B cell (primary cell): ENCODE measurements around the gene TUBB8.
"Not testable (repeated sequence)": the region's sequence is repeated elsewhere in the genome, so short reads cannot be mapped to it uniquely, and the experiment has no call there.

Experiments used
- EZH2 ChIP-seq: IDR thresholded peaks from 2 replicates; pipeline ENCODE4 v1.6.1; 2012; ENCODE audit warnings: borderline replicate concordance, low read depth, mild to moderate bottlenecking, moderate library complexity, low read length; ENCODE audit not compliant: insufficient read depth, poor library complexity, severe bottlenecking
- TF ChIP-seq, protein P1 (sequence below): fragments of 200-600 bp; IDR thresholded peaks from one replicate; pipeline ENCODE4 v1.8.0; 2022; ENCODE audit warnings: antibody characterized with exemption, mild to moderate bottlenecking

DNA sequence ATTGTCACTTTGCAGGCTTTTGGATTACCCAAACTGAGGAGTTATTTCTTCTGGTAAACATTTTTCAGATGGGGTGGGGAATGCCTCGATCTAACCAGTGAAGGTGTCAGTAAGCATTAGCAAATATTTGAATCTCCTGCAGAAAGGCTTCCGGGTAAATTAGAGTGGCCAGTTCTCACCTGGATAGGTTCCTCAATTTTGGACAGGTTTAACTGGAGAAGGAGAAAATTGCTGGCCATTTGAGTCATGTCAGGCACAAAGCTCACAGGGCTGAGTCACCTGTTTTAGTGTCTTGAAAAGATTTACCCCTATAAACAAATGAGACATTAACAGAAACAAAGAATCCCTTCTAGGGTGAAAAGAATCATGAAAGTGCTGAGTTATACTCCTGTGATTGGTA lies 830 bp upstream of the TUBB8 start:
- TF ChIP-seq, protein P1, sequence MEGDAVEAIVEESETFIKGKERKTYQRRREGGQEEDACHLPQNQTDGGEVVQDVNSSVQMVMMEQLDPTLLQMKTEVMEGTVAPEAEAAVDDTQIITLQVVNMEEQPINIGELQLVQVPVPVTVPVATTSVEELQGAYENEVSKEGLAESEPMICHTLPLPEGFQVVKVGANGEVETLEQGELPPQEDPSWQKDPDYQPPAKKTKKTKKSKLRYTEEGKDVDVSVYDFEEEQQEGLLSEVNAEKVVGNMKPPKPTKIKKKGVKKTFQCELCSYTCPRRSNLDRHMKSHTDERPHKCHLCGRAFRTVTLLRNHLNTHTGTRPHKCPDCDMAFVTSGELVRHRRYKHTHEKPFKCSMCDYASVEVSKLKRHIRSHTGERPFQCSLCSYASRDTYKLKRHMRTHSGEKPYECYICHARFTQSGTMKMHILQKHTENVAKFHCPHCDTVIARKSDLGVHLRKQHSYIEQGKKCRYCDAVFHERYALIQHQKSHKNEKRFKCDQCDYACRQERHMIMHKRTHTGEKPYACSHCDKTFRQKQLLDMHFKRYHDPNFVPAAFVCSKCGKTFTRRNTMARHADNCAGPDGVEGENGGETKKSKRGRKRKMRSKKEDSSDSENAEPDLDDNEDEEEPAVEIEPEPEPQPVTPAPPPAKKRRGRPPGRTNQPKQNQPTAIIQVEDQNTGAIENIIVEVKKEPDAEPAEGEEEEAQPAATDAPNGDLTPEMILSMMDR: not testable (repeated sequence)
- not testable (repeated sequence) for TF ChIP-seq EZH2
